MM.1S (cell line): ENCODE data around the gene PRDM11.
A peak's percentile ranks its signal among the peaks of the same experiment; 100 is the strongest.

ENCODE experiments used
- DNase-seq: peaks from one replicate; pipeline ENCODE4 v3.0.0-alpha.2; 2015
- H2AFZ ChIP-seq: fragments of 300-600 bp; sonication (generic); 2 replicates; pipeline ENCODE4 v1.6.0; 2016; ENCODE audit warnings: antibody characterized with exemption, low read length
- H3F3A ChIP-seq: fragments of 300-600 bp; sonication (generic); 2 replicates; pipeline ENCODE4 v1.6.1; 2016; ENCODE audit warnings: mild to moderate bottlenecking, antibody characterized with exemption, low read length, moderate library complexity, mixed read lengths; ENCODE audit not compliant: insufficient read depth
- H3K27ac ChIP-seq: fragments of 300-600 bp; sonication (generic); 2 replicates; pipeline ENCODE4 v1.5.1; 2016; ENCODE audit warnings: mild to moderate bottlenecking, low read length
- H3K27me3 ChIP-seq: fragments of 300-600 bp; sonication (generic); replicated peaks from 2 replicates; pipeline ENCODE4 v1.6.0; 2016; ENCODE audit warnings: low read length; ENCODE audit not compliant: insufficient read depth
- H3K36me3 ChIP-seq: fragments of 300-600 bp; sonication (generic); replicated peaks from 2 replicates; pipeline ENCODE4 v1.6.1; 2016; ENCODE audit warnings: mild to moderate bottlenecking, low read length, mixed read lengths; ENCODE audit not compliant: insufficient read depth
- H3K4me1 ChIP-seq: fragments of 300-600 bp; sonication (generic); 2 replicates; pipeline ENCODE4 v1.6.1; 2016; ENCODE audit warnings: low read length, mixed read lengths
- H3K4me2 ChIP-seq: fragments of 300-600 bp; sonication (generic); 2 replicates; pipeline ENCODE4 v1.6.0; 2016; ENCODE audit warnings: low read depth, low read length
- H3K4me3 ChIP-seq: fragments of 300-600 bp; sonication (generic); 2 replicates; pipeline ENCODE4 v1.5.1; 2016; ENCODE audit warnings: low read length, mixed read lengths
- H3K79me2 ChIP-seq: fragments of 300-600 bp; sonication (generic); 2 replicates; pipeline ENCODE4 v1.6.1; 2016; ENCODE audit warnings: mixed run types, low read length, mixed read lengths
- H3K9ac ChIP-seq: fragments of 300-600 bp; sonication (generic); 2 replicates; pipeline ENCODE4 v1.6.1; 2016; ENCODE audit warnings: low read length, mixed read lengths
- H3K9me2 ChIP-seq: fragments of 300-600 bp; sonication (generic); replicated peaks from 2 replicates; pipeline ENCODE4 v1.6.1; 2016; ENCODE audit warnings: mild to moderate bottlenecking, low read length, mixed read lengths; ENCODE audit not compliant: insufficient read depth
- H3K9me3 ChIP-seq: fragments of 300-600 bp; sonication (generic); replicated peaks from 2 replicates; pipeline ENCODE4 v1.6.1; 2016; ENCODE audit warnings: mild to moderate bottlenecking, low read length, mixed read lengths; ENCODE audit not compliant: insufficient read depth
- H4K20me1 ChIP-seq: fragments of 300-600 bp; sonication (generic); 2 replicates; pipeline ENCODE4 v1.6.1; 2016; ENCODE audit warnings: mild to moderate bottlenecking, low read length, moderate library complexity, mixed read lengths; ENCODE audit not compliant: insufficient read depth
- CTCF ChIP-seq: fragments of 300-600 bp; sonication (generic); IDR thresholded peaks from 2 replicates; pipeline ENCODE4 v1.5.1; 2016; ENCODE audit warnings: antibody characterized with exemption, low read length, mixed read lengths
- EZH2 ChIP-seq: fragments of 300-600 bp; sonication (generic); optimal IDR thresholded peaks from 2 replicates; pipeline ENCODE3; 2017; ENCODE audit warnings: low read depth, mild to moderate bottlenecking, antibody characterized with exemption, low read length, mixed read lengths
- EZH2phosphoT487 ChIP-seq: fragments of 300-600 bp; sonication (generic); IDR thresholded peaks from 2 replicates; pipeline ENCODE4 v1.6.1; 2018; ENCODE audit warnings: antibody characterized with exemption, low read length

PRDM11 gene

GRCh38 chr11:45178890-45179671, 32.6 kb downstream of the PRDM11 start:
- Histone ChIP-seq H3K27ac (no peak overlapping the region), H2AFZ (no peak overlapping the region), H3F3A (no peaks in the 10 kb centered on the region), H3K27me3 (no peaks in the 10 kb centered on the region), H3K9me3 (no peaks in the 10 kb centered on the region), H3K4me1 (peaks cover 6% of the 10 kb centered on the region; the same call in 1 of the 2 replicates), H3K9ac (no peak overlapping the region), H3K4me2 (peak overlapping the region; percentile 76; the same call in 1 of the 2 replicates), H3K36me3 (no peaks in the 10 kb centered on the region), H3K9me2 (no peaks in the 10 kb centered on the region), H3K79me2 (no peaks in the 10 kb centered on the region), H3K4me3 (no peak overlapping the region), H4K20me1 (no peaks in the 10 kb centered on the region)
- no peak for TF ChIP-seq EZH2
- no peak for TF ChIP-seq CTCF
- TF ChIP-seq EZH2phosphoT487 = no peak
- no peak for DNase-seq

- Histone ChIP-seq H3K9ac (peak overlapping the region; percentile 23; the same call in 1 of the 2 replicates), H3K9me3 (no peaks in the 10 kb centered on the region), H3F3A (no peaks in the 10 kb centered on the region), H3K4me1 (peaks cover 6% of the 10 kb centered on the region; the same call in 1 of the 2 replicates), H3K27me3 (no peaks in the 10 kb centered on the region), H2AFZ (peak overlapping the region; percentile 66), H3K27ac (no peak overlapping the region), H3K4me3 (peak overlapping the region; percentile 52), H3K9me2 (no peaks in the 10 kb centered on the region), H4K20me1 (no peaks in the 10 kb centered on the region), H3K36me3 (no peaks in the 10 kb centered on the region), H3K4me2 (peak overlapping the region; percentile 76), H3K79me2 (no peaks in the 10 kb centered on the region)
- no peak for DNase-seq
- no peak for TF ChIP-seq EZH2phosphoT487
- TF ChIP-seq EZH2 = no peak
- TF ChIP-seq CTCF = no peak
Observed at GRCh38 chr11:45179686-45180178, 33.3 kb downstream of the PRDM11 start.

- Histone ChIP-seq H3K79me2 (no peaks in the 10 kb centered on the region), H3K27ac (no peak overlapping the region), H3K9me3 (no peaks in the 10 kb centered on the region), H3F3A (no peaks in the 10 kb centered on the region), H3K9me2 (no peaks in the 10 kb centered on the region), H3K4me2 (peak overlapping the region; percentile 76), H3K27me3 (no peaks in the 10 kb centered on the region), H2AFZ (peak overlapping the region; percentile 66), H3K4me1 (peaks cover 6% of the 10 kb centered on the region; the same call in 1 of the 2 replicates), H3K4me3 (peak overlapping the region; percentile 52), H4K20me1 (no peaks in the 10 kb centered on the region), H3K9ac (peak overlapping the region; percentile 23; the same call in 1 of the 2 replicates), H3K36me3 (no peaks in the 10 kb centered on the region)
- TF ChIP-seq CTCF (peak; percentile 64), EZH2phosphoT487 (no peak)
- DNase-seq = peak; percentile 57
Observed at GRCh38 chr11:45180179-45180847, 33.9 kb downstream of the PRDM11 start.
